ENCODE data around the gene FOSL2. TPM values are rescaled to one million over a fixed set of nuclear protein-coding genes. Genes with fewer than 3 reads are reported as not detected.

Gene FOSL2
- total RNA-seq, 1 experiment from 2014 or later = 44.8 TPM

DNA sequence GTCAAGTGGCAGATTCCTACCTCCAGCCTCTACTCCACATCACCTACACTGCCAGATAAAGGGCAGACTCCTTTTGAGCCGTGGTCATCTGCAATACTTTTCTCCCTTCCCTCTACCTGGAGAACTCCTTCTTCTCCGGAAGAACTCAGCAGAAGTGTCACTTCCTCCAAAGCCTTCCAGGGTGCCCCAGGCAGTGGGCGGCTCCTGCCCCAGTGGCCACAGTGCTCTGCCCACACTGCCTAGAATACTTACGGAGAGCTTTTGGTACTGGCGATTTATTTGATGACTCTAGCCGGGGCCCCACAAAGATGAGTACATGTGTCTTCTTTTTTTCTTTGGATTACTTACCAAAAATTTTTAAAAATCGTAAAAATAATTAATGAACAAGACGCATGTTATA is 39.7 kb downstream of the FOSL2 start:
- no peak for DNase-seq (ENCODE audit: low read depth)

DNA sequence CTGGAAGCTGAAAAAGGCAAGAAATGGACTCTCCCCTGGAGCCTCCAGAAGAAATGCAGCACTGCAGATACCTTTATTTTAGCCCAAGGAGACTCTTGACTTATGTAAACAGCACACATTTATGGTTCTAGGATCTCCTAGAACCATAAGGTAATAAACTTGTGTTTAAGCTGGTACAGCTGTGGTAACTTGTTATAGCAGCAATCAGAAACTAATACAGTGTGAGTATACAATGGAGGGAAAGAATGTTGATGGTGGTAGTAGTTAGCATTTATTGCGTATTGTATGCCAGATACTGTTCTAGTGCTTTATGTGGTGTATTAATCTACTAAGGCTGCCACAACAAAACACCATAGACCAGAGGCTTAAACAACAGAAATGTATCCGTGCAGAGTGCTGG is 40.6 kb downstream of the FOSL2 start:
- DNase-seq (ENCODE audit: low read depth) = no peak

DNA sequence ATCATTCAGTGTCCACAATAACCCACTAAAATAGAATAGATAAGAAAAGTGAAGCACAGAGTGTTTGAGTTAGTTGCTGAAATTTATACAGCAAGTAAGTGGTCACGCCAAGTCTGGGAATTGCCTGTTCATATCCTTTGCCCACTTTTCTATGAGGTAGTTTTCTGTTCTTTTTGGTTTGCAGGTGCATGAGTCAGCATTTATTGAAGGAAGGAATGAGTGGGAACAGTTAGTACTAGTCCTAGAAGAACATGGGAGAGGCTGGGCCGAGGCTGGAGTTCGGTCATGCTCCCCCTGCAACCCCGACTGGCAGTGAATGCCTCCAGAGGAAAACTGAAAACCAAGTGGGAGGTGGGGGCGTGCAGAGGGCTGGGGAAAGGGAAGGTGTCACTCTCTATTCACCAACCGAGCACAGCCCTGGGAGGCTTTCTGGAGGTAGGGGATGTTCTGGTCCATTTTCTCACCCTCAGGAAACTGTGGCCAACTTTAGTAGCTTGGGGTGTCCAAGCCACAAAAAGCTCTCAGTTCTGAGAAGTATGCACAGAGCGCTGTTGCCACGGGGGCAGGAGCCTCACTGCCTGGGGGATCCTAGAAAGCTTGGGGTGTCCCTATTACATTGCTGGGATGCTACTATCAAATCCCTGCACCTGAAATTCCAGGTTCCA is 41.4 kb downstream of the FOSL2 start:
- no peak for DNase-seq (ENCODE audit: low read depth)

DNA sequence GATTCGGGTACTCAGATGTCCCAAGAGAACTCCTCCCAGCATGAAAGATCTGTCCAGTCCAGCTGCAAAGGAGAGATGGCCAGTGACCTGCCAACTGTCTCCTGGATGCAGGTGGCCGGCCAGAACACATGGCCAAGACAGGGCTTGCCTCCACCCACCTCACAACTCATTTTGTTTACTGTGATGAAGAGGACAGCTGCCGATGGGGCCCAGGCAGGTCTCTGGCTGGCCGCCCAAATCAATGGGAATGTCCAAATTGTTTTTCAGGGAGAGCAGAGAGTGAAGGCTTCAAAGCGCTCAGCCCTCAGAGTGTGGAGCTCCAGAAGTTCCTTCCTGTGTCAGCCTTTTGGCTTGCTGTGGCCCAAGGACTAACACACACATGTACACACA is 41.9 kb downstream of the FOSL2 start:
- no peak for DNase-seq (ENCODE audit: low read depth)

DNA sequence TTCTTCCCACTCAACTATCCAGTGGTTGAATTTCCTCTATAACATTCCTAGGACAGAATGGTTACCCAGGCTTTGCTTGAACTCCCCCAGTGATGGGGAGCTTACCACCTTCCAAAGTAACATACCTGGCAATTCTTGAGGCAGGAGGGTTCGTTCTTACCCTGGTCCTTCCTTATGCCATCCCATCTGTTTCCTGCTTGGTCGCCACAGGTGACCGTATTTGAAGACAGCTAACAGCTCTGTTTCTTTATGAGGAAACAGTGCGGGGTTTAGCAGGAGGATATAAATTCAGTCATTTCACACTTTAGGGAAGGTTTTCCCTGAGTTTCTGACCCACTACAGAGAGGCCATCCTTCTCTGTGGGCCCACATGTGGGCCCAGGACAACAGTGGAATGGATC is 42.6 kb downstream of the FOSL2 start:
- no peak for DNase-seq (ENCODE audit: low read depth)

DNA sequence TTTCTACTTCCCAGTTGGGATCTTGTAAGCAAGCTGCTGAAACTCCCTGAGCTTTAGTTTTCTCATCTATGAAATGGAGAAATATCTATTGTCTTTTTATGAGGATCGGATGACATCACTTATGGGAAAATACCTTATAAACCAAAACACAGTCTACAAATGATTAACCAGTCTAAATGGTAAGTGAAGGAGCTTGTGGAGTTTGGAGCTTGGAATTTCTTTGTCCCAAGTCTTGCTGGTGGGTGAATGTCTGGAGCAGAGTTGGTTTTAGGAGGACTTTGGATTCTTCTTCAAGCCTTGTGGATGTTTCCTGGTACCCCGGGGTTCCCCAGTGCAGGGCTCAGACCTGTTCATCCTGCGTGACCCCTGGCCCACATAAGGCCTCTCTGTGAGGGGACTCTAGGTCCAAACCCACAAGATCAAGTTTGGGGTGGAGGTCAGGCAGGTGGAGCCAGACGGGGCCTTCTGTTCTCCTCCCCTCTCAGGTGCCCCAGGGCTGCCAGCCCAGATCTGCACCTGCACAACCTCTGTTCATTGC is 43.2 kb downstream of the FOSL2 start:
- no peak for DNase-seq (ENCODE audit: low read depth)

DNA sequence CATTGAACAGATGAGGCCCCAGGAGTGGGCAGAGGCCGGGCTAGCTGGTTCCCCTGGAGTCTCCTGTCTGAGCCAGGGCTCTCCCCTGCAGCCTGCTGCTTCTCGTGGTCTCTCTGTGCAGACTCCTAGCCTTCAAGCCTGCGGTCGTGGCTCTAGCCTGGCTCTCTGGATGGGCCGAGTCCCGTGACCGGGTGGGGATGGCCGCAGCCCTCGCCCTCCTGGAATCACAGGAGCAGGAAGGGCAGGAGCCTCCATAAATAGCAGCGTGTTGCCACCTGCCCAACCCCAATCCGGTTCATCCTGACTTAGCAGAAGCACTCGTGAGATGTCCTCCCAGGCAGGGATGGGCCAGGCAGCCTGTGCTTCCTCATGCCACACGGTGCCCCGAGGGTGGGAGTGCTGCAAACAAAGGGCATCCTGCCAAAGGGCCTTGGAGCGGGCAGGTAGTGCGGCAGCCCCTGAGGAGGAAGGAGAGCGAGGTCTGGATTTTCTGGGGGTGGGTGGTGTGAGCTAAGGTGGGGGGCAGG is 43.9 kb downstream of the FOSL2 start:
- DNase-seq (ENCODE audit: low read depth) = no peak

DNA sequence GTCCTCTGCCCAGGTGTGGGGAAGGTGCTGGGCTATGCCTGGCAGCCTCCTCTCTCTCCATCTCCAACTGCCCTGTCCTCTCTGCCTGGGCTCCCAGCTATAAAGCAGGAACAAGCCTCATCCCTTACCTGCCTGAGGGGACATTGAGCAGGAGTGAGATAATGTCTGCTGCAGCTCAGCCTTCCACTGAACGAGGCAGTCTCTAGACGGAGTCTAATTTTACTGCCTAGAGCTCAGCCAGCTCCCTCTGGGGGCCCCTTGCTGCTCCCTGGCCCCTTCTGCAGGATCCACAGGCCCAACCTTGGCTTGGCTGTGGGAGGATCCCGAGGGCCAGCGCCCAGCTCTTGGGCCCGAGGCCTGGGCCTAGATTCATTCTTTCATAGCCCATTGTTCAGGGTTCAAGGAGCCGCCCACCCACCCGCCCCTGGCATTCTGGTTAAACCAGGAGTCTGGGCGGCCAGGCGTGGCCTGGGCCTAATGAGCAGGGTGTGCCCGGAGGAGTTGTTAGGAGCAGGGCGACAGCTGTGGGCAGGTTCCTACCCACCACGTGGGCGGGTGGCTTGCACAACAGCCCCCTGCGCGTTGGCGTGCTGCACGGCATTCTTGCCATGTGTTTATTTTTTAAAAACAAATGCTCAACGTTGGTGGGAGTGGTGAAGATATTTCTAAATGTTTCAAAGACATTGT is 44.6 kb downstream of the FOSL2 start:
- DNase-seq (ENCODE audit: low read depth) = no peak

DNA sequence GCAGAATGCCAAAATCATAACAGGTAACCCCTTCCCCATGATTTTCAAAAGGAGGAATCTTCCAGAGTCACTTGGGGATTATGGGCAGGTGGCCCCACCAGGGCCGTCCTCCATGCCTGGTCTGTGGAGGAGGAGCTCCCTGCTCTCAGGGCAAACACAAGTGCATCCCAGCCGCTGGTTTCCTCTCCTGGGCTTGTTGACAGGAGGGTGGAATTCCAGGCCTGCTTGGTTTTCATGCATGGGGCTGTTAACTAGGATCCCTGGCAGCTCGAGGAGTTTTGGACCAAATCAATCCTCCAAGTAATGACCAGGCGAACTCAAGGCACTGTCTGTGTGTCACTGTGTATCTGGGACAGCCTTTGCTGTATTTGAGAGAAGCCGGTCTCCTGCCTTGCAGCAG is 45.3 kb downstream of the FOSL2 start:
- no peak for DNase-seq (ENCODE audit: low read depth)

DNA sequence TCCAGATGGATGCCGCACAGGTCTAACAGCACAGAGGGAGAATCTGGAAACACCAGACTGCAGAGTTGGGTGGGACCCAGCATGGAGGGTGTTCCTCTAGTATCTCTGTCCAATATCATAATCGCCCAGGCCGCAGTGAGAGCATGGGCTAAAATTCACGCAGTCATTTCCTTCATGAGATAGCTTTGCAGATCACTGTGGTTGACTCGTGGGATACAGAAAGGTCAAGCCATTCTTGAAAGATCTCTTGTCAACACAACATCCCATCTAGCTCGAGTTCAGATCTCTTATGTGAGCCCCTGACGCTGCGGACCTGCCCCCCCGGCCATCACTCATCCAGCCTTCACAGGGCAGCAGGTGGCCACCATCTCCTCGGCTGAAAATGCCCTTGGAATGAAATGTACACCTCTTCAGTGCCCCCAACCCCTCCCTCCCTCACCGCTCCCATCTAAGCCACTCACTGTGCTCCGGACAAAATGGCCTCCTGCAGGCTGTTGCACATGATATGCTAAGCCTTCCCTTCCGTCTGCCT is 45.9 kb downstream of the FOSL2 start:
- DNase-seq (ENCODE audit: low read depth) = no peak

DNA sequence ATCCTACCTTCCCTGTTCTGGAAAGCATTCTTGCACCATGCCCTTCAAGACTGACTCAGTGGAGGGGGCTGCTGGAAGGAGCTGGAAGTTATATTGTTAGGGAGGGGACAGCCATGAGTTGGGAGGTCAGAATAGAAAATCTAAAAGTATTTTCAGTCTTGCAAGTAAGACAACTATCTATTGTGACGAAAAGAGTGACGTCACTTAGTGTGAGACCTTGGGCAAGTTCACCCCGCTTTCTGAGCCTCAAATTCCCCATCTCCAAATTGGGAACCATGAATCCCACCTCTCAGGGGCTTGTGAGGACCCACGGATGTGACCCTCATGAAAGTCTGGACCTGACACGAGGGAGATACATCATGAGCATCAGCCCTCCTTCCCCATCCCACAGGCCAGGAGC is 46.5 kb downstream of the FOSL2 start:
- DNase-seq (ENCODE audit: low read depth) = no peak

DNA sequence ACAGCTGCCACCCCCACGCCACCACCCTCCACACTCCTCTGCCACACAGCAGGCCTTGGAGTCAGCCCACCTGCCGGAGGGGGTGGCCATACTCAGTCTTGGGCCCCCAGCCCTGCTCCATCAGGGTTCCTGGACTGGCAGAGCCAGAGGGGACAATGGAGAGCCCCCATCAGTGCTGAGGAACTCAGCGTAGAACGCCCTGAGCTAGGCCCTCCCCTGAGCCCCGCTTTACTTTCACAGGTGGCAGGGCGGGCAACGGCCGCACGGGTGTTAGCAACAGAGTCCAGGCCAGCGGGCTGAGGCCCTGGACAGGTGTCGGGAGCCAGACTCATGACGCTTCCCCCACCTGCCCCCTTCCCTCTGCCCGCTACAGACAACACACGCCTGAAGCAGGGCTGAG is 47.1 kb downstream of the FOSL2 start:
- no peak for DNase-seq (ENCODE audit: low read depth)

DNA sequence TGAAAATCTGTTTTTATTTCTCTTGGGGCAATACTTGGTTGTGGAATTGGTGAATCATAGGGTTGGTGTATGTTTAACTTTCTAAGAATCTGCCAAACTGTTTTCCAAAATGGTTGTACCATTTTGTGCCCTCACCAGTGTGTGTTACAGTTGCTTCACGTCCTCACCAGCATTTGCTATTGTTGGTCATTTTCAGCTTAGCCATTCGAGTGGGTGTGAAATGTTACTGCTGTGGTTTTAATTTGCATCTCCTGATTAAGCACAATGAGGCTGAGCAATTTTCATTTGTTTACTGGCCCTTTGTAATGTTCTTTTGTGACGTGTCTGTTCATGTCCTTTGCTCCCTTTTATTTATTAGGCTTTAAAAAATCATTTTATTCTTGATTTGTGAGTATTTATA is 49.7 kb downstream of the FOSL2 start:
- no peak for DNase-seq (ENCODE audit: low read depth)

DNA sequence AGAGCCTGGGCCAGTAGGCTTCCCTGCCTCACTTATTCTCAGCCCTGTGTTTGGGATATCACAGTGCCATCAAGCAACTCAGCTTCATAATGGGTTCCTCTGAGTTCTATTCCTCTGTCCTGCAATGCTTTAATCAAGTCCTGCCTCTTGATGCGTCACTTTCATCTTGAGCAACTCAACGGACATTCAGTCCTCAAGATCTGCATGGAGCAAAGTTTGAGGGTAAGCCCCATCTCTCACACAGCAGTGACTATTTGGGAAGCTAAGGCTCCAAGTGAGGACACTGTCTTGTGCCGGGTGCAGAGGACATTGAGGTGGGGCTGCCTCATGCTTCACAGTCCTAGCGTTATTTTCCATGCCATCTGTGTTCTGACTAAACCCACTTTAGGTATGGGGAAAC is 52.3 kb downstream of the FOSL2 start:
- DNase-seq (ENCODE audit: low read depth) = no peak

DNA sequence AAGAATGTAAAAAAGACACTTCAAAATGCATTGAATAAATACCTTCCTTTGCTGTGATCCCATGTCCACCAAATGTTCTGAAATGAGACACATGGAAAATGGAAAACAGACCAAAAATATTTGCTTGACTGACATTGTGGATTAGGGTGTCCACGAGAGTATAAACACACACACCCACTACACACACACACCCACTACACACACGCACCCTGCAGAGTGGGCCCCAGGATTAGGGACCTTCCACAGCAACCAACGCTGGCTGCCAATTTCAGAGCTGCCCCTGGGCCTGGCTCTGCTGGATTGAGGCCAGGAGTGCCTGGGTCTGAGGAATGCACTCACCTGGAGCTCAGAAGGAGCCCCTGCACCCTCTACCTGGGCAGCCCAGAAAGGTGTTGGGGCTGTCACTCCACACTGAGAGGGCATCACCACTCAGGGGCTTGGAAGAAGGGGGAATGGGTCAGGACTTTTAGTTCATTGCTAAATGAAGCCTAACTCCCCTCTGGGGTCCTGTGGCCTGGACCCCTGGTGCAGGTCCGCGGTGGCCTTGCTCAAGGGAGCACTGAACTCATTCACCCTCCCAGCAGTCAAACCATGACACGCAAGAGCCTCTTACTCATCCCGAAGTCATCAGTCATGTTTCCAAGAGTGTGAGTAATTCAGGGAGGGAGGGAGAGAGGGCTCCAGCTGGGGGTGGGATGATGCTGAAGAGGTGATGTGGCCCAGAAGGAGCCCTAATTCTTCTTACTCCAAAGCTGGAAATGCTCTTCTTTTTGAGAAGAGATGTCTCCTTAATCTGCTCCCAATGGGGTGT is 53.0 kb downstream of the FOSL2 start:
- DNase-seq (ENCODE audit: low read depth) = peak; percentile 96

DNA sequence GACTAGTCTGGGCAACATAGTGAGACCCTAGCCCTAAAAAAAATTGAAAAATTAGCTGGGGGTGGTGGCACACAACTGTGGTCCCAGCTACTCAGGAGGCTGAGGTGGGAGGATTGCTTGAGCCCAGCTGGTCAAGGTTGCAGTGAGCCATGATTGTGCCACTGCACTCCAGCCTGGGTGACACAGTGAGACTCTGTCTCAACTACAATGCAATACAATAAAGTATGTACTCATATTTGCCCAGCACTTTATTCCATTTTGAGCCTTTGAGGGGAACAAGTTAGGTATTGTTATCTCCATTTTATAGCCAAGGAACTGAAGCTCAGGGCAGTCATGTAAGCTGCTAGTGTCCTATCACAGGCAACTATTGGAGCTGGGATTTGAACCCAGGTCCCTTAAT is 53.9 kb downstream of the FOSL2 start:
- DNase-seq (ENCODE audit: low read depth) = no peak

DNA sequence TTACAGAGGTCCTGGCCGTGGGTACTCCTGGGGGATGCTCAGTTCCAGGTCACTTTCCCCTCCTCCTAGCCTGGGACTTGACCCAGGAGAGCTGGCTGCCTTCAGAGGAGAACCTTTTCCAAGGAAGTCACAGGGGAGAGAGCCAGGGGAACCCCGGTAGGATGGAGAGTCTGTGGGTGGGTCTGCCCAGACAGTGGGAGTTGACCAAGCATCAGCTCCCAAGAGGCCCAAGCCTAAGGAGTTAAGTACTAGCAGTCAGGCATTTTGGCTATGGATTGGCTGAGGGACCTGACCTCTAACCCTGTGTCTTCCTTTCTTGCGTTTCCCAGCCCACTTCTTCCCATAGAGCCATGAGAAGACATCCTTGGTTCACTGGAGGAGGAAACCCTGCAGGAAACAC is 54.4 kb downstream of the FOSL2 start:
- no peak for DNase-seq (ENCODE audit: low read depth)

DNA sequence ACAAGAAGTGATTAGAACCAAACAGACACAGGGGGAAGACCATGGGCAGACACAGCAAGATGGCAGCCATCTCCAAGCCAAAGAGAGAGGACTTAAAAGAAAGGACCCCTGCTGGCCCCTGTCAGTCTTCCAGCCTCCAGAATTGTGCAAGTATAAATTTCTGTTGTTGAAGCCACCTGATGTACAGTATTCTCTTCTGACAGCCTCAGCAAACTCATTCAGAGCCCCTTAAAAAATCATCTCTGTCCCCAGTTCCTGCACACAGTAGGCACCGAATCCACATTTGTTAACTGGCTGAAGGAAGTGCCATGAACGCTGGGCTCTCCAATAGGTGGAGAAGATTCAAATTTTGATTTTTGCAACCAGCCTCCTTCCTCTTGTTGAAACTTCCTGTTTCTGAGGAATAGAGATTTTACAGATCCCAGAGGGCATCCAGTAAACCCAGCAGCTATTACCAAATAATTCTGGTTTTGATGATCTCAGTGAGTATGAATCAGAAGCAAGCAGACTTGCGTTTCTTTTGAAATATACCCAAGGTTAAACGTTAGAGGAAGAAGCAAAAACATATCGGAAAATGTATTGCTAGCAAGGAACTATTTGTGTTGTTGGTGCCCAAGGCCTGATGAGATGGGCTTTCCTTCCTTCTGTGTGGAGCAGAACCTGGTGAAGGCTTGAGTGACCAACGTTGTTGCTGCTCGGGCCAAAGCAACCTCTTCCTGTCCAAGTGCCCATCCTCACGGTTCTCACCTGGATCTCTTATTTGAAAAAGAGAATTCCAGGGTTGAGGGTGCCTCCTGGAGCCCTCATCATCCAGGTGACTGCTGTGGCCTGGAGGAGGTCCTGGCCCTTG is 55.5 kb downstream of the FOSL2 start:
- peak; percentile 84 for DNase-seq (ENCODE audit: low read depth)

DNA sequence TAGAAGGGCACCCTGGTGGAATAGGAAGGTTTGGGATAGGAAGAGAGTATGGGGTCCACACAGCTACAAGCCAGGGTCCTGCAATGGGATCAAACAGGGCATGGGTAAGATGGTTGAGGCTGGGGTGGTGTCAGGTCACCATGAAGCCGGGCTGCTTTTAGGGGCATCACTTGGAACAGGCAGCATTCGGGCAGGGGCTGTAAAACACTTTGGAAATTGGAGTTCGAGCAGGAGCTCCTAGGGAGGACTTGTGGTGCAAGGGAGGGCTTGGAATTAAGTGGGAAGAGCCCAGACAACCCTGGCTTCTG is 56.1 kb downstream of the FOSL2 start:
- DNase-seq (ENCODE audit: low read depth) = no peak

DNA sequence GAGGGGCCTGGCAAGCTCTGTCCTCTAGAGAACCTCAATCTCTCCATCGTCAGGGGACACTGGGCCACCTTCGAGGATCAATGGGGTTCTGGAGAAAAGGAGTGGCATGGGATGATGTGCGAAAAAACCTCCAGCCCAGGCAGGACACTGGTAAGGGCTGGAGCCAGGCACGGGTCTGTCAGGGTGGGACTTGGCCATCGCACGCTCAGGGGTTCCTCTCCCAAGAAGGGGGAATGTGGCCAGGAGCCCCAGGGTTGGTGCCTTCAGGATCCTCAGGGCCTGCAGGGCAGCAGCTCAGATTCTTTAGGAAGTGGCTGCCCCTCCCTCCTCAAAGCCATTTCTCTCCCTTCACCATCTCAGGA is 56.4 kb downstream of the FOSL2 start:
- no peak for DNase-seq (ENCODE audit: low read depth)
